ENCODE results near the gene DKK3. TPM values are rescaled to one million over a fixed set of nuclear protein-coding genes. Genes with fewer than 3 reads are reported as not detected.

The DKK3 gene
- total RNA-seq, 1 donor from 2014 or later, result 307 TPM

DNA sequence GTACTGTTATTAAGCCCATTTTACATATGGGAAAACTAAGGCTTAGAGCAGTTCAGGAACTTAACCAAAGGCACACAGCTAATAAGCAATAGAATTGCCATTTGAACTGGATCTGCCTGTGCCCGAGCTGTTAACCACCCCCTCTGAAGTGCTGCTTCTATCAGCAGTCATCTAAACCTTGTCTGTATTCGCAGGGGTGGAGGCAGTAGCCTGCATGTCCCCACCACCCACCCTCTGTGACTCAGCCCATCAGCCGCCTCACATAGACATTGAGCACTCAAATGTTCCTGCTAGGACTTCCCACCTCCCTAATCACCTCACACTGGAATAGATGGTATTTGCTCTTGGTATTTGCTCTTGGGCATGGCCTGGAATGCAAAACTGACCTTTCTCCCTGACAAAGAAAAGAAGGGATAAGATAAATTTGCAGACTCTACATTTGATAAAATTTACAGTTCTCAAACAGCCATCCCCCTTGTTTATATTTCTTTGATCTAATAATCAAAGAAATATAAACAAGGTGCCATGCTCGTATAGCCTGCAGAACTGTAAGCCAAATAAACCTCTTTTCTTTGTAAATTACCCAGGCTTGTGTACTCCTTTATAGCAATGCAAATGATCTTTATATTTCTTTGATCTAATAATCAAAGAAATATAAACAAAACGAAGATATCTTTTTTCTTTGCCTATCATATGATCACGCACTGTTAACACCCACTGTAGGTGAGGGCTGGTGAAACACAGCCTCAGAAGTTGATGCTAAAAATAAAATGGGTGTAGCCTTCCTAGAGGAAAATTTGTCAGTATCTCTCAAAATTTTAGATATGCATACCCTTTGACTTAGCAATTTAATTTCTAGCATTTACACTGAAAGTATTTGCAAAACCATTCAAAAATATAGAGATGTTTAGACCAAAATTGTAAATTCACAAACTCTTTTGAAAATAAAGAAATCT is 15.9 kb downstream of the DKK3 start:
- Histone ChIP-seq H3K27me3 (ENCODE audit: insufficient read depth, low read length) (no peaks in the 10 kb centered on the region), H3K27ac (ENCODE audit: low read depth, low read length) (peak overlapping the region; percentile 44), H4K20me1 (ENCODE audit: insufficient read depth, low read length) (no peaks in the 10 kb centered on the region), H3K36me3 (ENCODE audit: insufficient read depth, low read length) (peaks cover 13% of the 10 kb centered on the region), H3K4me3 (ENCODE audit: insufficient read depth, low read depth, low read length) (no peak overlapping the region), H2AFZ (ENCODE audit: low read depth, low read length) (no peak overlapping the region), H3K4me1 (ENCODE audit: insufficient read depth, low read length) (peaks cover 57% of the 10 kb centered on the region), H3K9ac (ENCODE audit: low read length) (peak overlapping the region; percentile 35), H3K79me2 (ENCODE audit: insufficient read depth, low read length) (peaks cover 17% of the 10 kb centered on the region), H3K9me3 (ENCODE audit: insufficient read depth, low read depth, low read length) (no peaks in the 10 kb centered on the region), H3K4me2 (ENCODE audit: low read length) (peak overlapping the region; percentile 57)
- peak; percentile 23 for FAIRE-seq
- TF ChIP-seq EZH2 (IDR thresholded peaks at IDR 0.05; ENCODE audit: insufficient read depth, low read length), result no peak
- TF ChIP-seq, protein P1, sequence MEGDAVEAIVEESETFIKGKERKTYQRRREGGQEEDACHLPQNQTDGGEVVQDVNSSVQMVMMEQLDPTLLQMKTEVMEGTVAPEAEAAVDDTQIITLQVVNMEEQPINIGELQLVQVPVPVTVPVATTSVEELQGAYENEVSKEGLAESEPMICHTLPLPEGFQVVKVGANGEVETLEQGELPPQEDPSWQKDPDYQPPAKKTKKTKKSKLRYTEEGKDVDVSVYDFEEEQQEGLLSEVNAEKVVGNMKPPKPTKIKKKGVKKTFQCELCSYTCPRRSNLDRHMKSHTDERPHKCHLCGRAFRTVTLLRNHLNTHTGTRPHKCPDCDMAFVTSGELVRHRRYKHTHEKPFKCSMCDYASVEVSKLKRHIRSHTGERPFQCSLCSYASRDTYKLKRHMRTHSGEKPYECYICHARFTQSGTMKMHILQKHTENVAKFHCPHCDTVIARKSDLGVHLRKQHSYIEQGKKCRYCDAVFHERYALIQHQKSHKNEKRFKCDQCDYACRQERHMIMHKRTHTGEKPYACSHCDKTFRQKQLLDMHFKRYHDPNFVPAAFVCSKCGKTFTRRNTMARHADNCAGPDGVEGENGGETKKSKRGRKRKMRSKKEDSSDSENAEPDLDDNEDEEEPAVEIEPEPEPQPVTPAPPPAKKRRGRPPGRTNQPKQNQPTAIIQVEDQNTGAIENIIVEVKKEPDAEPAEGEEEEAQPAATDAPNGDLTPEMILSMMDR (IDR thresholded peaks at IDR 0.05; ENCODE audit: insufficient read depth, low read depth, low read length), result no peak
- Mint-ChIP-seq H3K4me3 (ENCODE audit: unreplicated experiment) (no peak overlapping the region), H3K27ac (ENCODE audit: unreplicated experiment) (peak overlapping the region; percentile 83), H3K36me3 (ENCODE audit: low read depth, unreplicated experiment) (peaks cover 34% of the 10 kb centered on the region), H3K4me1 (ENCODE audit: low read depth, unreplicated experiment) (peaks cover 73% of the 10 kb centered on the region), H3K27me3 (ENCODE audit: low read depth, unreplicated experiment) (no peaks in the 10 kb centered on the region), H3K9me3 (ENCODE audit: unreplicated experiment) (no peaks in the 10 kb centered on the region)
- DNase-seq (ENCODE audit: low read depth), result peak; percentile 64

DNA sequence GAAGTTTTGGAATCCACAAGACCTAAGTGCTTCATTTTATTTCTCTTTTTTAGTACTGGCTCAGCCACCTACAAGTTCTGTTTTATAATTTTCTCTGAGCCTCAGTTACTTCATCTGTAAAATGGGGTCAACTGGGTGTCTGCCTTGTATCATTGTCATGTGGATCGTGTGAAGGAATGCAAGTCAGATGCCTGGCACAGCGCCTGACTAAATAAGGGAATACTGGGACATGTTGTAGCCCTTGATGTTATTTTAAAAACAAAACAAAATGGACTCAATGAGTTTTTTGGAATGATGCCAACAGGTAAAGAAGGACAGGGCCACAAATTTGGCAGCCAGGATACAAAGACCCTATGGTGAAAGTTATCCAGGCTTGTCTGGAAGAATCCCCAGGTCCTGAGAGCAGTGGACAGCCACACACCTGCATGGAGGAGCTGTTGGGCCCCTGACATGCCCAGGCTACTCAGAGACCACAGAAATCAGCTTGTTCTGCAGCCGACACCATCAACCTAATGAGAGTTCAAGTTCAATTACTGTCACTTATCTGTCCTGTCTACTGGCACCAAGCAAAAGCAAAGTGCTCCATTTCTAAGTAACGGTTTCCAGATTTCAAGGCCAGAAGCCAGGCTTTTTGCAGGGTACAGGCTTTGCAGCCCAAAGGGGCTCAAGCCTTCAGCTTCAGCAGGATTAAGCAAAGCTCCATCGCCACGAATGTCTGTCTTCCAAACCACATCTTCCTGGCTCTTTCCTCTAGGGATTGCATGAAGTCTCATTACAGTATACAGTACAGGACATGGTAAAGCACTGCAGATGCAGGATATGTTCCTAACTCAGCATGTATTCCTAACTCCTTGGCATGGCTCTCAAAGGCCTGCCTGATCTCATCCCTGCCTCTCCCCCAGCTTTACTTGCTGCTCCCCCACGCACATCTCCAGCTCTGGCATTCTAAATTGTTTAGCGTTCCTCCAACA is 18.4 kb downstream of the DKK3 start:
- no peak overlapping the region for H3K27ac ChIP-seq (ENCODE audit: low read depth, low read length)
- no peaks in the 10 kb centered on the region for H3K9me3 Mint-ChIP-seq (ENCODE audit: unreplicated experiment)
- H3K36me3 ChIP-seq (ENCODE audit: insufficient read depth, low read length), result no peaks in the 10 kb centered on the region

More for the DNA sequence above, 18.4 kb downstream of the DKK3 start:
- no peaks in the 10 kb centered on the region for H3K9me3 ChIP-seq (ENCODE audit: insufficient read depth, low read depth, low read length)
- no peak for DNase-seq (ENCODE audit: low read depth)
- FAIRE-seq, result peak; percentile 39
- H3K36me3 Mint-ChIP-seq (ENCODE audit: low read depth, unreplicated experiment), result peaks cover 30% of the 10 kb centered on the region
- no peaks in the 10 kb centered on the region for H3K27me3 ChIP-seq (ENCODE audit: insufficient read depth, low read length)
- H3K4me2 ChIP-seq (ENCODE audit: low read length), result no peak overlapping the region
- H4K20me1 ChIP-seq (ENCODE audit: insufficient read depth, low read length), result no peaks in the 10 kb centered on the region
- no peak overlapping the region for H3K9ac ChIP-seq (ENCODE audit: low read length)
- peak overlapping the region; percentile 38 for H3K27ac Mint-ChIP-seq (ENCODE audit: unreplicated experiment)
- H3K4me3 ChIP-seq (ENCODE audit: insufficient read depth, low read depth, low read length), result no peak overlapping the region
- peak overlapping the region; percentile 12 for H3K4me3 Mint-ChIP-seq (ENCODE audit: unreplicated experiment)
- H3K4me1 ChIP-seq (ENCODE audit: insufficient read depth, low read length), result peaks cover 75% of the 10 kb centered on the region
- H3K79me2 ChIP-seq (ENCODE audit: insufficient read depth, low read length), result peaks cover 18% of the 10 kb centered on the region
- TF ChIP-seq, protein P1 (IDR thresholded peaks at IDR 0.05; ENCODE audit: insufficient read depth, low read depth, low read length), result no peak
- TF ChIP-seq EZH2 (IDR thresholded peaks at IDR 0.05; ENCODE audit: insufficient read depth, low read length), result no peak
- no peak overlapping the region for H2AFZ ChIP-seq (ENCODE audit: low read depth, low read length)
- H3K4me1 Mint-ChIP-seq (ENCODE audit: low read depth, unreplicated experiment), result peaks cover 83% of the 10 kb centered on the region
- no peaks in the 10 kb centered on the region for H3K27me3 Mint-ChIP-seq (ENCODE audit: low read depth, unreplicated experiment)
